Glomerular endothelial cell (primary cell): ENCODE measurements around the gene PNRC2. TPM values are rescaled to one million over a fixed set of nuclear protein-coding genes. Genes with fewer than 3 reads are reported as not detected.
A peak's percentile ranks its signal among the peaks of the same experiment; 100 is the strongest.
"Not testable (repeated sequence)": the region's sequence is repeated elsewhere in the genome, so short reads cannot be mapped to it uniquely, and the experiment has no call there.

Source experiments
- DNase-seq: peaks from one replicate; pipeline ENCODE4 v3.0.0-alpha.2; 2011; ENCODE audit warnings: low read depth, low spot score; ENCODE audit errors: extremely low read depth
- total RNA-seq: library from RNA; depleted of rRNA; stranded (reverse); fragments of >200 nt; gene quantifications from 2 replicates; pipeline ENCODE4 v1.2.3, GENCODE V29; 2015

The PNRC2 gene
- total RNA-seq, 1 donor from 2014 or later = 61.1 TPM

DNA sequence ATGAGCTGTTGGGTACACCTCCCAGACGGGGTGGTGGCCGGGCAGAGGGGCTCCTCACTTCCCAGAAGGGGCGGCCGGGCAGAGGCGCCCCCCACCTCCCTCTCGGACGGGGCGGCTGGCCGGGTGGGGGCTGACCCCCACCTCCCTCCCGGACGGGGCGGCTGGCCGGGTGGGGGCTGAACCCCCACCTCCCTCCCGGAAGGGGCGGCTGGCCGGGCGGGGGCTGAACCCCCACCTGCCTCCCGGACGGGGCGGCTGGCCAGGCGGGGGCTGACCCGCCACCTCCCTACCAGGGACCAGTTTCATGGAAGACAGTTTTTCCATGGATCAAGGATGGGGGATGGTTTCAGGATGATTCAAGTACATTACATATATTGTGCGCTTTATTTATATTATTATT, 27.4 kb downstream of the PNRC2 start:
- not testable (repeated sequence) for DNase-seq

DNA sequence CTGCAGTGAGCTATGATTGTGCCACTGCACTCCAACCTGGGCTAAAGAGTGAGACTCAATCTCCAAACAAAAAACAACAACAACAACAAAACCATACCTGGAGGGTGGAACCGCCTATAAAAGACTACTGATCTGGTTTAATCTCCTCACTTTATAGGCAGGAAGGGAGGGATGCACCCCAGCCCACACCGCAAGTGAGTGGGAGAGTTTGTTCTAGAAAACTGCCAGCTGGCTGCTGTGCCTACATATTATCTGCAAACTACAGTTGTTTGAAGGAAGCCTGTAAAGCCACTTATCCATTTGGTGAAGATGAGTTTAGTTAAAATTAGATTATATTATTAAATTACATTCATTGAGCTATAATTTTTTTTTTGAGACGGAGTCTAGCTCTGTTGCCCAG, 29.6 kb downstream of the PNRC2 start:
- no peak for DNase-seq

DNA sequence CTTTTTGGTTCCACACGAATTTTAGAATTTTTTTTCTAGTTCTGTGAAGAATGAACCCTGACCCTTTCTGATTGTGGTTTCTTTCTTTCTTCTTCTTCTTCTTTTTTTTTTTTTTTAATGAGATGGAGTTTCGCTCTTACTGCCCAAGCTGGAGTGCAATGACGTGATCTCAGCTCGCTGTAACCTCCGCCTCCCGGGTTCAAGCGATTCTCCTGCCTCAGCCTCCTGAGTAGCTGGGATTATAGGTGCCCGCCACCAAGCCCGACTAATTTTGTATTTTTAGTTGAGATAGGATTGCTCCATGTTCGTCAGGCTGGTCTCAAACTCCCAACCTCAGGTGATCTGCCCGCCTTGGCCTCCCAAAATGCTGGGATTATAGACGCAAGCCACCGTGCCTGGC, 32.4 kb downstream of the PNRC2 start:
- not testable (repeated sequence) for DNase-seq

DNA sequence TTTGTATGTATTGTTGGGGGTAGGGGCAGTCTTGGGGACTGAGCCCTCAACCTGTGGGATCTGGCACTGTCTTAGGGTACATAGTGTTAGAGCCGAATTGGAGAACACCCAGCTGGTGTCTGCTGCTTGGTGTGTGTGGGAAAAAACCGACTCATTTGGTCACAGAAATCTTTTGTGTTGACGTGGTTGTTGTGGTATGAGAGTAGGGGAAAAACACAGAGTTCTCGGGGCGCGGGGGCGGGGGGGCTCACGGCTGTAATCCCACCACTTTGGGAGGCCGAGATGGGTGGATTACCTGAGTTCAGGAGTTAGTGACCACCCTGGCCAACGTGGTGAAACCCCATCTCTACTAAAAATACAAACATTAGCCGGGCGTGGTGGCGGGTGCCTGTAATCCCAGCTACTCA, 35.8 kb downstream of the PNRC2 start:
- DNase-seq = no peak

DNA sequence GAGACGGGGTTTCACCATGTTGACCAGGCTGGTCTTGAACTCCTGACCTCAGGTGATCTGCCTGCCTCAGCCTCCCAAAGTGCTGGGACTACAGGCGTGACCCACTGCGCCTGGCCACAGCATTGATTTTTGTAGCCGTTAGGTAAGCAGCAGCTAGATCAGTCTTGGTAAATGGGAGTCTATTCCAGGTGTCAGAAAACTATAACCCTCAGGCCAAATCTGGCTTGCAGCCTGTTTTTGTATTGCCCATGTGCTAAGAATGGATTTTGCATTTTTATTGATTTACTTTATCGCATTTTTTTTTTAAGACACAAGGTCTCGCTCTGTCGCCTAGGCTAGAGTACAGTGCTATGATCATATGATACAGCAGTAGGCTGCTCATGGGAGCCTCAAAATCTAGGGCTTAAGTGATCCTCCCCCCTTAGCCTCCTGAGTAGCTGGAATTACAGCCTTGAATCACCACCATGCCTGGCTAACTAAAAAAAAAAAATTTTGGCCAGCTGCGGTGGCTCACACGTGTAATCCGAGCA, 37.1 kb downstream of the PNRC2 start:
- no peak for DNase-seq

DNA sequence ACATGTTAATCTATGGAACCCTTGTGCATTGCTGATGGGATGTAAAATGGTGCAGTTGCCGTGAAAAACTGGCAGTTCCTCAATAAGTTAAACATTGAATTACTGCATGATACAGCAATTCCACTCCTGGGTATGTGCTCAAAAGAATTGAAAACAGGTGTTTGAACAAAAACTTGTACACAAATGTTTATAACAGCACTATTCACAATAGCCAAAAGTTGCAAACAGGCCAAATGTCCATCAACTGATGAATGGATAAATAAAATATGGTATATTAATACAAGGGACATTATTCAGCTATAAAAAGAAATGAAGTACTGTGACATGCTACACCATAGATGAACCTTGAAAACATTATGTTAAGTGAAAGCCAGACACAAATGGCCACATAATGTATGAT, 38.2 kb downstream of the PNRC2 start:
- DNase-seq = no peak

DNA sequence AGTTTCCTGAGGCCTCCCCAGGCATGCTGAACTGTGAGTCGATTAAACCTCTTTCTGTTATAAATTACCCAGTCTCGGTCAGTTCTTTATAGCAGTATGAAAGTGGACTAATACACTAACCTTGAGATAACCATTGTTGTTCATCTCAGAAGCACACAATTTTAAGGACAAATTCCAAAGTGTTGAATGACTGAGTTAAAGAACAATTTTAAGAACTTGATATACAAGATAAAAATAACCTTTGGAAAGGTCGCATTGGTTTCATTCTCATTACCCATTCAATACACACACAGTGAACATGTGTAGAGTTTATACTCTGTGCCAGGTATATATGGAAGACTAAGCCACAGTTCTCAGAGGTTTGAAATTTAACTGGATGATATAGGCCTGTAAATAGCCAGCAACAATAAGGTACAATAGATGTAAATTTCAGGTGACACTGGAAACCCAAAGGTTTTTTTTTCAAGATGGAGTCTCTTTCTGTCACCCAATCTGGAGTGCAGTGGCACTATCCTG, 39.6 kb downstream of the PNRC2 start:
- no peak for DNase-seq

DNA sequence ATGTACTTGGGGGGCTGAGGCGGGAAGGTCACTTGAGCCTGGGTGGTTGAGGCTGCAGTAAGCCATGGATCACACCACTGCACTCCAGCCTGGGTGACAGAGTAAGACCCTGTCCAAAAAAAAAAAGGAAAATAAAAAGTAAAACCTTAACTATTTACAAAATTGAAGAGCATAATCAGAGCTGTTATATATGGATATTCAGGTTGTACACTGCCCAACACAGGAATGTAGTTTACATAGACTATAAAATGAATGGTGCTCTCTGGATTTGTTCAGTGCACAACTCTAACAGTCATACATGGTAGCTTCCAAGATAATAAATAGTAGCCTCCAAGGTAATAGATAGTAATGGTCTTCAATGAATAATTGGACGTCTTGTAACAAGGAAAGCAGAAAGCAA, 43.1 kb downstream of the PNRC2 start:
- no peak for DNase-seq

DNA sequence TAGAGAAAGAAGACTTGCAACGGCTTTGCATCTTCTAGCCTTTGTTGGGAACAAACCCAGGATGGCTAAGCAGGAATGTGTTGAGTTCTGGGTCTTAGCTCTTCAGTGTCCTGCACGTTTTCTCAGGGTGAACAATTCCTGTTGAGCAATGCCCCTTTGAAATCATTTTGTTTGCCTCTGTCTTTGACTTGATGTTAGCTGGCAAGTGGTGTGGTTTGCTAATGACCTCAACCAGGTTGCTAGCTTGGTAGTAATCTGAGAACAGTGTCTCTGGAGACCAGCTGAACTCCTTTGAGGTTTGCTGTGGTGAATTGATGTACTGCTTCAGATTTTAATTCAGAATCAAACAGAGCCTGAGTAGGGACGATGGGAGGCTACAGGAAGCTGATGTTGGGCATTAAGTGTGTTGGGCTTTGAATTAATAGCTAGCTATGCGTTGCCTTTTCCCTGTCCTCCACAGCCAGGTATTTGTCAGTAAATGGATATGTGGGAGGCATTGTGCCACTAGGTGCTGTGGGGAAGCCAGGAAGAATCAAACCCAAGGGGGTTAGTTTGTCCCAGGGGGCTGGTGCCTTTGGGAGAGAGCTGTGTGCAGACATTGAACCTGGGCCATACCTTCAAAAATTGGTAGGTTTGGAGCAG, 43.8 kb downstream of the PNRC2 start:
- no peak for DNase-seq

DNA sequence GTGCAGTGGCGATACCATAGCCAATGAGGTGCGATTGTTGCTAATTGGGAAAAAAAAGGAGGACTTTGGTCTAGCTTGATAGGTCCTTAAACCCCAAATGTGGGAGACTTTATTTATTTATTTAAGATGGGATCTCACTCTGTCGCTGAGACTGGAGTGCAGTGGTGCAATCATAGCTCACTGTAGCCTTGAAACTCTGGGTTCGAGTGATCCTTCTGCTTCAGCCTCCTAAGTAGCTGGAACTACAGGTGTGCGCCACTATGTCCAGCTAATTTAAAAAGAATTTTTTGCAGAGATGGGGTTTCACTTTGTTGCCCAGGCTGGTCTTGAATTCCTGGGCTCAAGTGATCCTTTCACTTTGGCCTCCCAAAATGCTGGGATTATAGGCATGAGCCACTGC, 44.5 kb downstream of the PNRC2 start:
- no peak for DNase-seq

DNA sequence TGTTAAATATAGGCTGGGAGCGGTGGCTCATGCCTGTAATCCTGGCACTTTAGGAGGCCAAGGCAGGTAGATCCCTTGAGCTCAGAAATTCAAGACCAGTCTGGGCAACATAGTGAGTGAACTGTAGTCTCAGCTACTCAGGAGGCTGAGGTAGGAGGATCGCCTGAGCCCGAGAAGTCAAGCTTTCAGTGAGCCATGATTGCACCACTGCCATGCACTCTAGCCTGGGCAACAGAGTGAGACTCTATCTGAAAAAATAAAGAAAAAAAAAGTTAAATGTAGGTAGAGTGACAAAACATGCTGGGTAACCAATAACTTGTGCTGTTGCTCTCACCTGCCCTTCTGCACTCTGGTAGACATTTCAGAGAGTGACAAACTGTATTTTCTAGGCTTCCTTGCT, 45.5 kb downstream of the PNRC2 start:
- DNase-seq = no peak

DNA sequence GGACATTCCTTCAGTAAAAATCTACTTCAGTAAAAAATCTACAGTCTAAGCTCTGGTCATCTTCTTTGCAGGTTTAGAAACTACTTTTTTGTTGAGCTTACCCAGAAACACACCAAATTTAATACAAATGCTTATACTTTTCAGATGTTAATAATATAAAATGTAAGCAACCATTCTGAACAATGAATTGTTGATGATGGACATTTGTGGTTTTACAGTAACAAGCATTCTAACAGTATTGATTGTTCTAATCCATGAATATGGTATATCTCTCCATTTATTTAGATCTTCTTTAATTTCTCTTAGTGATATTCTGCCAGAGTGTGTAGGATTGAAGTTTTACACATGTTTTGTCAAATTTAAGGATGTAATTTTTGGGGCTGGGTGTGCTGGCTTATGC, 47.5 kb downstream of the PNRC2 start:
- DNase-seq = no peak

DNA sequence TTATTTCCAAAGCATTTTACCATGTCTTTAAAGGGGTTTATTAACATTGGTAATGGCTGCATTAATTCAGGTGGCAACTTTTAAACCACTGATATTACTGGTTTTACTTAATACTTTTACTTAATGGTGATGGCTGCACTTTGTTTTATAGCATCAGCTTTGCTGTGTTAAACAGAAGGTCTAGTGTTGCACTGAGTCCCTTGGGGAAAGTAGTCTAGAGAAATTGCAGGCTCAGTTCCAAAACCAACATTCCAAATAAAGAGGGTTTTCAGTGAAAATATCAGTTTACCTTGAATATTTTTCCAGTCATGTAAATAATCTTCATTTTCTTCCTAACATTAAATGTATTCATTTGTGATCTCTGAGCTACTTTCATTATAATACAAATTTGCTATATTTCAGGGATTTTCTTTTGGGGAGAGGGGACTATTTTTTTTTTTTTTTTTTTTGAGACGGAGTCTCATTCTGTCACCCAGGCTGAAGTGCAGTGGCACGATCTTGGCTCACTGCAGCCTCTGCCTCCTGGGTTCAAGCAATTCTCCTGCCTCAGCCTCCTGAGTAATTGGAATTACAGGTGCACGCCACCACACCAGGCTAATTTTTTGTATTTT, 49.1 kb downstream of the PNRC2 start:
- DNase-seq = not testable (repeated sequence)

DNA sequence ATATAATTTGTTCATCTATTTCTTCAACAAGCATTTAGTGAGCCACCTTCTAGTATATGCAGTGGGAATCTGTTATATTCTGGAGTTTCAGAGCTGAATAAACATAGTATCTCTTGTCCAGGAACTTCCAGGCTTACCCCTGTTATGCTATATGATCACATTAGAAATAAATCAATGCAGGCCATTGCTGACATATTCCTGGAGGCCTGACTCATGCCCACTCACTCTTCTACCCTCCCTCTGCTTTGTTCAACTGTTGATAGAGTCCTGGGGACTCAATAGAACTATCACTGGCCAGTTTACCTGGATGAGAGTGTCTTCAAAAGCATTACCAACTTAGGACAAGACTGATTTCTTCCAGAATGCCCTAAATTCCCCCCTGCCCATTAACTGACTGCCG, 49.8 kb downstream of the PNRC2 start:
- DNase-seq = peak; percentile 47

DNA sequence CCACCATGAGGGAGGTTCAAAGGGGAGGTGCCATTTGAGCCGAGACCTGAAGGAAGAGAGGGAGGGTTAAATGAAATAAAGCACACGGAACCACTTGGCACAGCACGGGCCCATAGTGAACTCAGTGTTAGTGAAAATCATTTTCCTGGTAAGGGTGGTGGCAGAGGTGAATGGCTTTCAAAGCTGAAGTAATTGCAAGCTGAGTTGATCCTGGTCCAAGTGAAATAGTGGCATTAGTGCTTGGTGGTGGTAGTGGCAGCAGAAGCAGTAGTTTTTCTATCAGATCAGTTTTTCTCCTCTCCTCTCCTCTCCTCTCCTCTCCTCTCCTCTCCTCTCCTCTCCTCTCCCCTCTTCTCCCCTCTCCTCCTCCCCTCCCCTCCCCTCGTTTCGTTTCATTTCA, 51.0 kb downstream of the PNRC2 start:
- no peak for DNase-seq

DNA sequence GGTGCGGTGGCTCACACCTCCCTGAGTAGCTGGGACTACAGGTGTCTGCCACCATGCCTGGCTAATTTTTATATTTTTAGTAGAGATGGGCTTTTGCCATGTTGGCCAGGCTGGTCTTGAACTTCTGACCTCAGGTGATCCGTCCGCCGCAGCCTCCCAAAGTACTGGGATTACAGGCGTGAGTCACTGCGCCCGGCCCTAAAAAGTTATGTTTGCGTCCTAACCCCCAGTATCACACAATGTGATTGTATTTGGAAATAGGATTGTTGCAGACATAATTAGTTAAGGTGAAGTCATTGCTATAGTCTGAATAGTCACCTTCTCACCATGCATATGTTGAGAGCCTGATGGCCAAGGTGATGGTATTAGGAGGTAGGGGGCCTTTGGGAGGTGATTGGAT, 53.2 kb downstream of the PNRC2 start:
- not testable (repeated sequence) for DNase-seq

Other genes starting within 250 kb of the PNRC2 start
- gene ELOA, start 216.4 kb upstream of the PNRC2 start, total RNA-seq = 40.2 and 49.4 TPM in 2 replicates
- 27.6 and 48.2 TPM in 2 replicates for gene PITHD1, start 181.4 kb upstream of the PNRC2 start, total RNA-seq
- gene LYPLA2, start 168.7 kb upstream of the PNRC2 start, total RNA-seq = 123 and 161 TPM in 2 replicates
- gene GALE, start 159.1 kb upstream of the PNRC2 start, total RNA-seq = 60.6 and 82.0 TPM in 2 replicates
- gene HMGCL, start 134.4 kb upstream of the PNRC2 start, total RNA-seq = 40.4 and 66.4 TPM in 2 replicates
- gene FUCA1, start 91.5 kb upstream of the PNRC2 start, total RNA-seq = 20.5 and 36.1 TPM in 2 replicates
- not detected in 2 replicates for gene CNR2, start 46.5 kb upstream of the PNRC2 start, total RNA-seq
- 72.3 and 76.3 TPM in 2 replicates for gene SRSF10, start 20.5 kb downstream of the PNRC2 start, total RNA-seq
- gene MYOM3, start 152.3 kb downstream of the PNRC2 start, total RNA-seq = 0.15 and 0.23 TPM in 2 replicates
- gene IL22RA1, start 183.3 kb downstream of the PNRC2 start, total RNA-seq = not detected in 2 replicates
- 0.39 and 0.41 TPM in 2 replicates for gene IFNLR1, start 227.5 kb downstream of the PNRC2 start, total RNA-seq